Fibroblast of lung (primary cell): ENCODE results near the gene SRGAP1. TPM values are rescaled to one million over a fixed set of nuclear protein-coding genes. Genes with fewer than 3 reads are reported as not detected.
"Not testable (repeated sequence)": the region's sequence is repeated elsewhere in the genome, so short reads cannot be mapped to it uniquely, and the experiment has no call there.

Source experiments
- DNase-seq, 2 donors: peaks; one replicate each; pipeline versions ENCODE4 v3.0.0 to v3.0.0-alpha.2; 2010; ENCODE audit warnings: low read depth in 2 of 2
- H2AFZ ChIP-seq: 2 replicates; pipeline ENCODE4 v1.5.1; 2012; ENCODE audit warnings: low read length, control low read depth, inconsistent platforms
- H3K27ac ChIP-seq: 2 replicates; pipeline ENCODE4 v1.5.1; 2011; ENCODE audit warnings: low read length, control low read depth; ENCODE audit not compliant: insufficient read depth
- H3K27me3 ChIP-seq: 2 replicates; pipeline ENCODE4 v1.5.1; 2011; ENCODE audit warnings: mild to moderate bottlenecking, low read length; ENCODE audit not compliant: control insufficient read depth, insufficient read depth
- H3K36me3 ChIP-seq: 2 replicates; pipeline ENCODE4 v1.5.1; 2011; ENCODE audit warnings: low read length; ENCODE audit not compliant: control insufficient read depth, insufficient read depth
- H3K4me1 ChIP-seq: 2 replicates; pipeline ENCODE4 v1.5.1; 2011; ENCODE audit warnings: low read length; ENCODE audit not compliant: control insufficient read depth, insufficient read depth; ENCODE audit errors: extremely low read depth
- H3K4me2 ChIP-seq: 2 replicates; pipeline ENCODE4 v1.5.1; 2011; ENCODE audit warnings: low read length, control low read depth; ENCODE audit not compliant: insufficient read depth; ENCODE audit errors: extremely low read depth
- H3K4me3 ChIP-seq, 4 experiments: fragments of 200-600 bp in 1 of 4; sonication (generic) in 1 of 4; replicated peaks in 1 of 4; 2 replicates each; pipeline ENCODE4 v1.5.1; 2011 to 2016; ENCODE audit warnings: low read length in 4 of 4, low read depth in 3 of 4, mild to moderate bottlenecking in 3 of 4, control low read depth in 2 of 4, inconsistent platforms in 1 of 4, mixed read lengths in 1 of 4; ENCODE audit not compliant: insufficient read depth in 1 of 4; ENCODE audit errors: control extremely low read depth in 1 of 4
- H3K79me2 ChIP-seq: 2 replicates; pipeline ENCODE4 v1.5.1; 2012; ENCODE audit warnings: mild to moderate bottlenecking, low read length, inconsistent platforms; ENCODE audit not compliant: control insufficient read depth, insufficient read depth
- H3K9ac ChIP-seq: 2 replicates; pipeline ENCODE4 v1.5.1; 2011; ENCODE audit warnings: mild to moderate bottlenecking, low read length, control low read depth; ENCODE audit not compliant: insufficient read depth
- H3K9me3 ChIP-seq: 2 replicates; pipeline ENCODE4 v1.5.1; 2012; ENCODE audit warnings: low read depth, low read length; ENCODE audit not compliant: control insufficient read depth, insufficient read depth
- H4K20me1 ChIP-seq: 2 replicates; pipeline ENCODE4 v1.5.1; 2011; ENCODE audit warnings: low read length; ENCODE audit not compliant: control insufficient read depth, insufficient read depth; ENCODE audit errors: extremely low read depth
- EZH2 ChIP-seq: IDR thresholded peaks from 2 replicates; pipeline ENCODE4 v1.5.1; 2012; ENCODE audit warnings: low read length, control low read depth, mild to moderate bottlenecking; ENCODE audit errors: missing control alignments
- polyA plus RNA-seq, 2 donors: library from polyadenylated mRNA; depleted of rRNA in 1 of 2; stranded (reverse) in 1 of 2; unstranded in 1 of 2; fragments of >200 nt; gene quantifications; 2 replicates each; pipeline ENCODE4 v1.2.1, GENCODE V29; 2011 to 2012; ENCODE audit warnings: missing spikeins in 1 of 2
- total RNA-seq: library from RNA; depleted of rRNA; stranded (reverse); fragments of >200 nt; gene quantifications from 2 replicates; pipeline ENCODE4 v1.2.1, GENCODE V29; 2014
- TF ChIP-seq, protein P1 (sequence below), 2 donors: IDR thresholded peaks in 1 of 2; conservative IDR thresholded peaks in 1 of 2; 1 replicate in 1 of 2; 2 replicates in 1 of 2; pipeline ENCODE4 v1.5.1; 2011 to 2012; ENCODE audit warnings: low read length in 2 of 2, control low read depth in 1 of 2, inconsistent platforms in 1 of 2, low read depth in 1 of 2, mild to moderate bottlenecking in 1 of 2

Gene SRGAP1
- total and polyA plus RNA-seq, 2 donors (not counting 1 experiment from before 2014, with no cell fraction given): 18.9 to 30.2 TPM

DNA sequence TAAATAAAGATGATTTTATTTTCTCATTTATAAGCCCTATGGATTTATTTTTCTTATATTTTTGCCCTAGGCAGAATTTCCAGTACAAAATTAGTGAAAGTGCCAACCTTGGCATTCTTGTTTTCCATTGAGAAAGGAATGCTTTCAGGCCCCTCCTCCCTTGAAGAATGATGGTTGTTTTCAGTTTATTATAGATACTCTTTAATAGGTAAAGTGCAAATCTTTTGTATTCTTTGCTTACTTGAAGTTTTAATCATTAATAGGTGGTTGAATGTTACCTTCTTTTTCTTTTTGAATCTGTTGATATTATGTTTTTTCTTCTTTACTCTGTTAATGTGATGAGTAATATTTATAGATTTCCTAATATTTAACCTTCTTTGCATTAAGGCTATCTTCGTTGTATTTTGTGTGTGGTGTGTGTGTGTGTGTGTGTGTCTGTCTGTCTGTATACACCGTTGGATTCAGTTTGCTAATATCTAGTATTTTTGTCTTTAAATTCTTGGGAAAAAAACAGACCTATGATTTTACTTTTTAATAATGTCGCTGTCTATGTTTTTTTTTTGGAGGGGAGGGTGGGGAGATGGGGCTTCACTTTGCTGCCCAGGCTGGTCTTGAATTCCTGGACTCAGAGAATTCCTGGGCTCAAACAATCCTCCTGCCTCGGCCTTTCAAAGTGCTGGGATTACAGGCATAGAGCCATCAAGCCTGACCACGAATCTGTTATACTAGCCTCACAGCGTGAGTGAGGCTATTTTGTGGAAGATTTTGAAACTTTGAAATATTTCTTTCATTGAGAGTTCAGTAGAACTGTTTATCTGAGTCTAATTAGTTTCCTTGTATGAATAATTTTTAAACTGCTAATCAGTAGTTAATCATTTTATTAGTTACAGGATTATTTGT is 13.5 kb downstream of the SRGAP1 start:
- Histone ChIP-seq H3K4me2 (no peak overlapping the region), H3K4me1 (peaks cover 6% of the 10 kb centered on the region), H3K36me3 (no peaks in the 10 kb centered on the region), H3K27ac (no peak overlapping the region), H3K9ac (no peak overlapping the region), H2AFZ (no peak overlapping the region), H3K27me3 (no peaks in the 10 kb centered on the region), H3K4me3 (no peak overlapping the region), H4K20me1 (no peaks in the 10 kb centered on the region), H3K9me3 (no peaks in the 10 kb centered on the region), H3K79me2 (peaks cover 92% of the 10 kb centered on the region)
- peak; percentile 50 to 74 for DNase-seq
- TF ChIP-seq EZH2: no peak
- TF ChIP-seq, protein P1, sequence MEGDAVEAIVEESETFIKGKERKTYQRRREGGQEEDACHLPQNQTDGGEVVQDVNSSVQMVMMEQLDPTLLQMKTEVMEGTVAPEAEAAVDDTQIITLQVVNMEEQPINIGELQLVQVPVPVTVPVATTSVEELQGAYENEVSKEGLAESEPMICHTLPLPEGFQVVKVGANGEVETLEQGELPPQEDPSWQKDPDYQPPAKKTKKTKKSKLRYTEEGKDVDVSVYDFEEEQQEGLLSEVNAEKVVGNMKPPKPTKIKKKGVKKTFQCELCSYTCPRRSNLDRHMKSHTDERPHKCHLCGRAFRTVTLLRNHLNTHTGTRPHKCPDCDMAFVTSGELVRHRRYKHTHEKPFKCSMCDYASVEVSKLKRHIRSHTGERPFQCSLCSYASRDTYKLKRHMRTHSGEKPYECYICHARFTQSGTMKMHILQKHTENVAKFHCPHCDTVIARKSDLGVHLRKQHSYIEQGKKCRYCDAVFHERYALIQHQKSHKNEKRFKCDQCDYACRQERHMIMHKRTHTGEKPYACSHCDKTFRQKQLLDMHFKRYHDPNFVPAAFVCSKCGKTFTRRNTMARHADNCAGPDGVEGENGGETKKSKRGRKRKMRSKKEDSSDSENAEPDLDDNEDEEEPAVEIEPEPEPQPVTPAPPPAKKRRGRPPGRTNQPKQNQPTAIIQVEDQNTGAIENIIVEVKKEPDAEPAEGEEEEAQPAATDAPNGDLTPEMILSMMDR (conservative IDR thresholded peaks at IDR 0.05 in 1 of 2, IDR thresholded peaks at IDR 0.05 in 1 of 2; ENCODE audit: low read depth in 1 of 2, low read length in 2 of 2): no peak

DNA sequence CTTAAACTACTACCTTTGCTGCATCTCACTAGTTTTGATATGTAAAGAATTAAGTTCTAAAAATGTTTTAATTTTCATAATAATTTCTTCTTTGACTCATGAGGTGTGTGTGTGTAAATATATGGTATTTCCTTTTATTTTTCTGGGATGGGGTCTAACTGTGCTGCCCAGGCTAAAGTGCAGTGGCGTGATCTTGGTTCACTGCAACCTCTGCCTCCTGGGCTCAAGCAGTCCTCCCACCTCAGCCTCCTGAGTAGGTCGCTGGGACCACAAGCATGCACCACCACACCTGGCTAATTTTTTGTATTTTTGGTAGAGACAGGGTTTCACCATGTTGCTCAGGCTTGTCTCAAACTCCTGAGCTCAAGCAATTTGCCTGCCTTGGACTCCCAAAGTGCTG is 15.4 kb downstream of the SRGAP1 start:
- H3K27ac ChIP-seq, H3K36me3 ChIP-seq, H2AFZ ChIP-seq, H3K27me3 ChIP-seq, DNase-seq, H3K4me1 ChIP-seq, H3K9me3 ChIP-seq, H3K9ac ChIP-seq, H3K4me3 ChIP-seq, H3K4me2 ChIP-seq, H4K20me1 ChIP-seq: not testable (repeated sequence)
- peaks cover 91% of the 10 kb centered on the region for H3K79me2 ChIP-seq

DNA sequence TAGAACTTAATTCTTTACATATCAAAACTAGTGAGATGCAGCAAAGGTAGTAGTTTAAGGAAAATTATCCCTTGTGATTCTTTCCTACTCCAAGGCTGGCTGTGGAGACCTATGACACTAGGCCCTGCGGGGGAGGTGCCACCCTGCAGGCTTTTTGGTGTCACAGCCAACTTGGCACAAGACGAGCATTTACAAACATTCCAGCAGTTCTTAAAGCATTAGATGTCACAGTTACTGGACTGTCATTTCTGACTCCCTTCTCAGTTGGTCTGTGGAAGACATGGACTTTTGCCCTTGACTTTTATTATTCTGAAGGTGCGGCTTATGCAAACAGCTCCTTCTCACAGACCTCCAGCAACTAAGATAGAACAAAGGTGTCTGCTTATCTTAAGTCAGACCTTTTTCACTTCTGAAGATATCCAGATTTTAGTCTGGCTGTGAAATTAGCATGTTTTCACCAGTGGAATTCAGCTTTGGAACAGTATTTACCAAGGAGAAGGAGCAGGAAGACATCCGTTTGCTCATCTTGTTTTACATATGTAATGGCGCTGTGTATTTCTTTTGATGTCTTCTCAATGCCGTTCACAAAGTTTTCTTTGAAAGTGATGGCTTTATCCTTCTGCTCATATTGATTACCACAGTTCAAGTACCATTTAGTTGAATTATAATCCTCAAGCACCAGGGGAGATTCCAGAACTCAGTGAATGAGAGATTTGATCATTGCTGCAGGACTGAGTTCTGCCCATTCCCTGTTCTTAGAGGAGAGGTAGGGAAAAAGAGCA is 17.9 kb downstream of the SRGAP1 start:
- Histone ChIP-seq H3K36me3 (no peaks in the 10 kb centered on the region), H4K20me1 (no peaks in the 10 kb centered on the region), H3K27me3 (no peaks in the 10 kb centered on the region), H3K79me2 (peaks cover 92% of the 10 kb centered on the region), H3K4me2 (no peak overlapping the region), H3K9me3 (no peaks in the 10 kb centered on the region), H3K4me3 (no peak overlapping the region), H3K27ac (no peak overlapping the region), H3K4me1 (peaks cover 8% of the 10 kb centered on the region), H2AFZ (no peak overlapping the region), H3K9ac (no peak overlapping the region)
- TF ChIP-seq, protein P1 (conservative IDR thresholded peaks at IDR 0.05 in 1 of 2, IDR thresholded peaks at IDR 0.05 in 1 of 2; ENCODE audit: low read depth in 1 of 2, low read length in 2 of 2): no peak
- no peak for TF ChIP-seq EZH2
- DNase-seq: peak in 1 of 2 donors; percentile 39
